Ascending aorta (tissue), 2 donors: Measurements from ENCODE around the gene CNTNAP2. TPM values are rescaled to one million over a fixed set of nuclear protein-coding genes. Genes with fewer than 3 reads are reported as not detected.

Experiments used
- DNase-seq, 2 donors: peaks; one replicate each; pipeline ENCODE4 v3.0.0-alpha.2; 2019; ENCODE audit warnings: low spot score in 2 of 2
- H3K27ac ChIP-seq, 2 donors: fragments of 200-600 bp; sonication (generic); one replicate each; pipeline ENCODE4 v1.5.1; 2016 to 2017; ENCODE audit warnings: mild to moderate bottlenecking in 1 of 2
- H3K27me3 ChIP-seq: fragments of 200-600 bp; sonication (generic); one replicate; pipeline ENCODE4 v1.5.1; 2017
- H3K36me3 ChIP-seq, 2 donors: fragments of 200-600 bp; sonication (generic); one replicate each; pipeline ENCODE4 v1.5.1; 2016
- H3K4me1 ChIP-seq, 2 donors: fragments of 200-600 bp; sonication (generic); one replicate each; pipeline ENCODE4 v1.5.1; 2016 to 2017; ENCODE audit warnings: mild to moderate bottlenecking in 1 of 2
- H3K4me3 ChIP-seq, 2 donors: fragments of 200-600 bp; sonication (generic); one replicate each; pipeline ENCODE4 v1.5.1; 2016 to 2017; ENCODE audit warnings: mild to moderate bottlenecking in 1 of 2
- H3K9me3 ChIP-seq, 2 donors: fragments of 200-600 bp; sonication (generic); one replicate each; pipeline ENCODE4 v1.5.1; 2016
- intact Hi-C: fragments of 100-400 bp; cut with DNase I; formaldehyde crosslinking; loops from one replicate; pipeline ENCODE4 v1.15.1; 2023
- total RNA-seq: library from RNA; depleted of rRNA; stranded (reverse); fragments of >200 nt; gene quantifications from one replicate; pipeline ENCODE4 v1.1.0, GENCODE V29; 2016
- TF ChIP-seq, protein P1 (sequence below), 3 experiments: fragments of 200-600 bp in 2 of 3; fragments of 450-650 bp in 1 of 3; sonication (generic) in 2 of 3; IDR thresholded peaks; one replicate each; pipeline ENCODE4 v1.5.1; 2016 to 2019; ENCODE audit warnings: antibody characterized with exemption in 3 of 3, mild to moderate bottlenecking in 1 of 3, moderate library complexity in 1 of 3

The CNTNAP2 gene
- total RNA-seq, 1 donor from 2014 or later: not detected

- H3K27me3 ChIP-seq: no peaks in the 10 kb centered on the region
- no peak overlapping the region for H3K4me3 ChIP-seq
- no peaks in the 10 kb centered on the region for H3K36me3 ChIP-seq
- intact Hi-C loops: no loop called here
- no peak for DNase-seq
- TF ChIP-seq, protein P1, sequence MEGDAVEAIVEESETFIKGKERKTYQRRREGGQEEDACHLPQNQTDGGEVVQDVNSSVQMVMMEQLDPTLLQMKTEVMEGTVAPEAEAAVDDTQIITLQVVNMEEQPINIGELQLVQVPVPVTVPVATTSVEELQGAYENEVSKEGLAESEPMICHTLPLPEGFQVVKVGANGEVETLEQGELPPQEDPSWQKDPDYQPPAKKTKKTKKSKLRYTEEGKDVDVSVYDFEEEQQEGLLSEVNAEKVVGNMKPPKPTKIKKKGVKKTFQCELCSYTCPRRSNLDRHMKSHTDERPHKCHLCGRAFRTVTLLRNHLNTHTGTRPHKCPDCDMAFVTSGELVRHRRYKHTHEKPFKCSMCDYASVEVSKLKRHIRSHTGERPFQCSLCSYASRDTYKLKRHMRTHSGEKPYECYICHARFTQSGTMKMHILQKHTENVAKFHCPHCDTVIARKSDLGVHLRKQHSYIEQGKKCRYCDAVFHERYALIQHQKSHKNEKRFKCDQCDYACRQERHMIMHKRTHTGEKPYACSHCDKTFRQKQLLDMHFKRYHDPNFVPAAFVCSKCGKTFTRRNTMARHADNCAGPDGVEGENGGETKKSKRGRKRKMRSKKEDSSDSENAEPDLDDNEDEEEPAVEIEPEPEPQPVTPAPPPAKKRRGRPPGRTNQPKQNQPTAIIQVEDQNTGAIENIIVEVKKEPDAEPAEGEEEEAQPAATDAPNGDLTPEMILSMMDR (IDR thresholded peaks at IDR 0.05): no peak
- no peaks in the 10 kb centered on the region for H3K9me3 ChIP-seq
- H3K27ac ChIP-seq: no peak overlapping the region
- no peaks in the 10 kb centered on the region for H3K4me1 ChIP-seq
Measured at GRCh38 chr7:147937428-147937827, 1820.8 kb downstream of the CNTNAP2 start.

- no peaks in the 10 kb centered on the region for H3K27me3 ChIP-seq
- H3K36me3 ChIP-seq: no peaks in the 10 kb centered on the region
- H3K4me3 ChIP-seq: no peak overlapping the region
- TF ChIP-seq, protein P1 (IDR thresholded peaks at IDR 0.05): no peak
- H3K27ac ChIP-seq: no peak overlapping the region
- H3K4me1 ChIP-seq: no peaks in the 10 kb centered on the region
- DNase-seq: no peak
- intact Hi-C loops: no loop called here
- no peaks in the 10 kb centered on the region for H3K9me3 ChIP-seq
Measured at GRCh38 chr7:147941381-147941780, 1824.8 kb downstream of the CNTNAP2 start.

DNA sequence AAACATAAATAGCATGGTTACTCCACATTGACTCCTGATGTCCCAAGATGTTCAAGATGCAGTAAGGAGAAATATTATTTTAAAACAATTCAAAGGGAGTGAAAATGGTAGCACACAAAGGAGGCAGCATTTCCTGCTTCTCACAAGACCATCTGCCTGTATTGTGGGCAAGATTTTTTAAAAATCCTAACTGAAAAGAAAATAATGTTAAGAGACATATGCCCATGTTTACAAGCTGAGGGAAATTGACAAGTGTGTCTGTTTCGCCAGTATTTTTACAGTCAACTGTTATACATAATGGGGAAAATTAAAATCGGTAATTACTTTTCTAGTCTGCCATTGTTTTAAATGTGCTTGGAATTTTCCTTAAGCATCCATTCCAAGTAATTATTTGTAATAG, 1827.7 kb downstream of the CNTNAP2 start:
- intact Hi-C loops: no loop called here
- H3K4me3 ChIP-seq: no peak overlapping the region
- TF ChIP-seq, protein P1 (IDR thresholded peaks at IDR 0.05): no peak
- H3K27me3 ChIP-seq: no peaks in the 10 kb centered on the region
- no peaks in the 10 kb centered on the region for H3K36me3 ChIP-seq
- no peak for DNase-seq
- no peaks in the 10 kb centered on the region for H3K4me1 ChIP-seq
- no peak overlapping the region for H3K27ac ChIP-seq
- H3K9me3 ChIP-seq: no peaks in the 10 kb centered on the region

GRCh38 chr7:147952918-147953317, 1836.3 kb downstream of the CNTNAP2 start:
- intact Hi-C loops: no loop called here

GRCh38 chr7:147968046-147968610, 1851.5 kb downstream of the CNTNAP2 start:
- Histone ChIP-seq H3K36me3 (no peaks in the 10 kb centered on the region), H3K27me3 (no peaks in the 10 kb centered on the region), H3K4me1 (no peaks in the 10 kb centered on the region), H3K9me3 (no peaks in the 10 kb centered on the region), H3K27ac (no peak overlapping the region), H3K4me3 (no peak overlapping the region)
- TF ChIP-seq, protein P1 (IDR thresholded peaks at IDR 0.05): no peak
- intact Hi-C loops: no loop called here
- no peak for DNase-seq

More at GRCh38 chr7:147952918-147953317, 1836.3 kb downstream of the CNTNAP2 start:
- no peaks in the 10 kb centered on the region for H3K36me3 ChIP-seq
- DNase-seq: no peak
- TF ChIP-seq, protein P1 (IDR thresholded peaks at IDR 0.05): no peak
- H3K4me3 ChIP-seq: no peak overlapping the region
- no peaks in the 10 kb centered on the region for H3K27me3 ChIP-seq
- no peaks in the 10 kb centered on the region for H3K4me1 ChIP-seq
- no peak overlapping the region for H3K27ac ChIP-seq
- no peaks in the 10 kb centered on the region for H3K9me3 ChIP-seq
